GM19395 (cell line): ENCODE data around the gene INS.
"Not testable (repeated sequence)": the region's sequence is repeated elsewhere in the genome, so short reads cannot be mapped to it uniquely, and the experiment has no call there.

ENCODE experiments used
- ATAC-seq: cut with Tn5 transposase; IDR thresholded peaks from one replicate; pipeline ENCODE4 v1.9.1; 2021; ENCODE audit warnings: mild to moderate bottlenecking, moderate library complexity; ENCODE audit not compliant: unreplicated experiment

INS gene

GRCh38 chr11:2199466-2200341, 38.7 kb upstream of the INS start:
- no peak for ATAC-seq

GRCh38 chr11:2198621-2199365, 37.8 kb upstream of the INS start:
- no peak for ATAC-seq

GRCh38 chr11:2197771-2198520, 36.9 kb upstream of the INS start:
- ATAC-seq, result no peak

- no peak for ATAC-seq
Measured at GRCh38 chr11:2196970-2197770, 36.2 kb upstream of the INS start.

- no peak for ATAC-seq
Measured at GRCh38 chr11:2195756-2196088, 34.7 kb upstream of the INS start.

GRCh38 chr11:2194877-2195755, 34.1 kb upstream of the INS start:
- ATAC-seq, result no peak

GRCh38 chr11:2193888-2194595, 33.0 kb upstream of the INS start:
- ATAC-seq, result not testable (repeated sequence)

GRCh38 chr11:2193099-2193887, 32.3 kb upstream of the INS start:
- ATAC-seq, result no peak

- ATAC-seq, result no peak
Measured at GRCh38 chr11:2192435-2192834, 31.4 kb upstream of the INS start.

- ATAC-seq, result no peak
Measured at GRCh38 chr11:2191883-2192282, 30.9 kb upstream of the INS start.

- ATAC-seq, result no peak
Measured at GRCh38 chr11:2190657-2191471, 29.9 kb upstream of the INS start.

- ATAC-seq, result no peak
Measured at GRCh38 chr11:2189938-2190656, 29.1 kb upstream of the INS start.

- ATAC-seq, result no peak
Measured at GRCh38 chr11:2188745-2189144, 27.7 kb upstream of the INS start.

- no peak for ATAC-seq
Measured at GRCh38 chr11:2187280-2187707, 26.3 kb upstream of the INS start.

GRCh38 chr11:2186669-2187279, 25.8 kb upstream of the INS start:
- ATAC-seq, result no peak

- ATAC-seq, result no peak
Measured at GRCh38 chr11:2185324-2186085, 24.5 kb upstream of the INS start.
